NCI-H748 (cell line): ENCODE results near the gene NIPBL.
"Not testable (repeated sequence)": the region's sequence is repeated elsewhere in the genome, so short reads cannot be mapped to it uniquely, and the experiment has no call there.

Experiments used
- DNase-seq: peaks from one replicate; lab custom pipeline; 2025; ENCODE audit not compliant: unreplicated experiment; lab: John Stamatoyannopoulos, UW

Gene NIPBL

DNA sequence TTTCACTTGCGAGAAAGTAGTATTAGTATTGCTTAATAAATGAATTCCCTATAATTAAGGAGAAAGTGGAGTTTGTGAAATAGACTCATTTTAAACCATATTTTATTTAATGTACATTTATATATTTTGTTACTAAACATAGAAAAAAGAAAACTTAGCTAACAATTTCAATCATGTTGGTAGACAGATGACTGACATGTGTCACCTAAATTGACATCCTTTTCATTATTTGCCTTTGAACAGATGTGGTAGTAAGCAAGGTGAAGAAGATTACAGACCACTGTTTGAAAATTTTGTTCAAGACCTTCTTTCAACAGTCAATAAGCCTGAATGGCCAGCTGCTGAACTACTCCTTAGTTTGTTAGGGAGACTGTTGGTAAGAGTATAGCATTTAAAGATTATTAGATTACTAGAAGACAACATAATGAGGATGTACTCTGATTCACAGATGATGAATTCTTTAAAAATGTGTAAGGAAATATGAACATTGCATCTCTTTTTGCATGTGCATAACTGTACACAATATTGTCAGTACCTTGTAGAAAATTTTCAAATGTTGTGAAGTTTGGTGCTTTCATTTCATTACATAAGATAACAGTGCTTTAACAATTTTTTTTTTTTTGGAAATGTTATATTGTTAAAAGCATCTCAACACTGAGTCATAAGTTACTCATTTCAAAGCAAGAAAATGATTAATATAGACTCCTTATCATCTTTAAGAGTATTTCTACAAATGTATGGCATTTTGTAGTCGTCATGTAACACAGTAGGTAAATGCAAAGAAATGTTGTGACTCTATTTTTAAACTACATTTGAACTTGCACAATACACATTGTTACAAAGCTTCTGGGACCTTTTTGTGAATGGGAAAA lies 139.5 kb downstream of the NIPBL start:
- no peak for DNase-seq

GRCh38 chr5:37028910-37029309 lies 152.3 kb downstream of the NIPBL start:
- DNase-seq, result no peak

DNA sequence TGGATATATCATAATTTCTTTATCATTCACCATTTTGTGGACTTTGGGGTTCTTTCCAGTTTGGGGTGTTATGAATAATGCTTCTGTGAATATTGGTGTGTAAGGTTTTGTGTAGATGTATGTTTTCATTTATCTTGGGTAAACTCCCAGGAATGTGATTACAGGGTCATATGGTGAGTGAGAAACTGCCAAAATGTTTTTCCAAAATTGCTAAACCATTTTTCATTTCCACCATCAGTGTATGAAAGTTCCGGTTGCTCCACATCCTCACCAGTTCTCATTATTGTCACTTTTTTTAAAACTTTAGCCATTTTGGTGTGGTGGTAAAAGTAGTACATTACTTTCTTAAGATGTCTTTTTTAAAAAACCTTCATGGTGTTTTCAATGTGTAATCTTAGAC lies 152.9 kb downstream of the NIPBL start:
- no peak for DNase-seq

GRCh38 chr5:37034955-37035354 lies 158.4 kb downstream of the NIPBL start:
- DNase-seq, result no peak

GRCh38 chr5:37037840-37038239 lies 161.3 kb downstream of the NIPBL start:
- no peak for DNase-seq

- no peak for DNase-seq
These were observed 163.3 kb downstream of the NIPBL start for GRCh38 chr5:37039824-37040223.

DNA sequence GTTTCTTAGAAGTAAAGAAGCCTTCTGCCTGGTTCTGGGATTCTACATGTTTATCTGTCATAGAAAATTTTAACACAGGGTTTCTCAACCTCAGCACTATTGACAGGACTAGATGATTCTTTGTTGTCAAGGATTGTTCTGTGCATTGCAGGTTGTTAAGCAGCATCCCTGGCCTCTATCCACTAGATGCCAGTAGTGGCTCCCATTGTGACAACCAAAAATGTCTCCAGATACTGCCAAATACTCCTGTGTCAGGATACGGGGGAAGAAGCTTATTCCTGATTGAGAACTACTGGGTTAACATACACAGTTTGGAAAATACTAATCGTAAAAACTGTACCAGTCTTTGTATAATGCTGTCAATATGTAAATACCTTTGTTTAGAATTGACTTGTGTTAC lies 167.1 kb downstream of the NIPBL start:
- peak; percentile 46 for DNase-seq

- no peak for DNase-seq
These were observed 167.6 kb downstream of the NIPBL start for GRCh38 chr5:37044120-37044519.

- no peak for DNase-seq
These were observed 169.1 kb downstream of the NIPBL start for GRCh38 chr5:37045703-37046102.

DNA sequence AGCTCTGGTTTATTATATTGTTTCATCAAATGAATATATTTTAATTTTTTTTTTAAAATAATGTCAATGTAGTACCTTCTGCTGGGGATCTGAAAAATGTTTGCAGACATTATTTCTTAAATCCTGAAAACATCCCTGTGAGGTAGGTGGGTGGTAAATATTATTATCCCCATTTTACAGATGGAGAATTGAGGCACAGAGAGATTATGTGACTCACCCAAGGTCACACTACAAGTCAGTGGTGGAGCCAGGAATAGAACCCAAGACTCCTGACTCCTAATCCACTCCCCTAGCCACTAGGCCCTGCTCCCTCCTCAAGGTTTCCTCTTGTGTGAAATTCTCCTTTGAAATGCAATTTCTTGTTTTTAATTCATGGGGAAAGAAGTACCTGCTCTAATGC lies 171.4 kb downstream of the NIPBL start:
- no peak for DNase-seq

- no peak for DNase-seq
These were observed 177.8 kb downstream of the NIPBL start for GRCh38 chr5:37054391-37054790.

GRCh38 chr5:37055383-37055990 lies 178.9 kb downstream of the NIPBL start:
- DNase-seq, result no peak

DNA sequence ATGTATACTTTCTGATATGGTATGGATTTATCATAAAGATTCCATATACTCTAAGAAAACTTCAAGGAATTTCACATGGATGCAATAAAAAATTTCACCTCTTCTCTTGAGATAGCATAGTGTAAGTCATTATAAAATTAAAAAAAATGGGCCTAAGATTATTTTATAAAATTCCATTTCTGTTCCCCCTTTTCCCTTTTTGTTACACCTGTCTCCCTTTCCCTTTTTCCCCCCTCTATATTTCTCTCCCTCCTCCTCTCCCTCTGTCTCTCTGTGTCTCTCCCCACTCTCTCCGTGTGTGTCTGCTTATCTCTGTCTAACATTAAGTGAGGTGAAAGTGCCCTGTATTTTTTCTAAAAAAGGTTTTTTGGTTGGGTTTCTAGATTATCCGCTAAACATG lies 180.2 kb downstream of the NIPBL start:
- no peak for DNase-seq

DNA sequence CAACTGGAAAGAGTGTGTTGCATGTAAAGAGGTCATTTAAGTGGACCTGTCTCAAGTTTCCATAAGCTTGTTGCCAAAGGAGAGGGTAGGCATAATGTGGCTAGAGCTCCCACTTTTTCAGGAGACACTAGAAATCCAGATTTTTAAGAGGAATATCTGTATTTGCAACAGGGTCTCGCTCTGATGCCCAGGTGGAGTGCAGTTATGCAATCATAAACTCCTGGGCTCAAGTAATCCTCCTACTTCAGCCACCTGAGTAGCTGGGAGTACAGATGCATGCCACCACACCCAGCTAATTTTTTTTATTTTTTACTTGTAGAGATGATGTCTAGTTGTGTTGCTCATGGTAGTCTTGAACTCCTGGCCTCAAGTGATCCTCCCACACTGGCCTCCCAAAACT lies 183.5 kb downstream of the NIPBL start:
- DNase-seq, result no peak

GRCh38 chr5:37063739-37064138 lies 187.2 kb downstream of the NIPBL start:
- DNase-seq, result no peak

GRCh38 chr5:37064442-37064841 lies 187.9 kb downstream of the NIPBL start:
- DNase-seq, result no peak

GRCh38 chr5:37071487-37071886 lies 194.9 kb downstream of the NIPBL start:
- no peak for DNase-seq

DNA sequence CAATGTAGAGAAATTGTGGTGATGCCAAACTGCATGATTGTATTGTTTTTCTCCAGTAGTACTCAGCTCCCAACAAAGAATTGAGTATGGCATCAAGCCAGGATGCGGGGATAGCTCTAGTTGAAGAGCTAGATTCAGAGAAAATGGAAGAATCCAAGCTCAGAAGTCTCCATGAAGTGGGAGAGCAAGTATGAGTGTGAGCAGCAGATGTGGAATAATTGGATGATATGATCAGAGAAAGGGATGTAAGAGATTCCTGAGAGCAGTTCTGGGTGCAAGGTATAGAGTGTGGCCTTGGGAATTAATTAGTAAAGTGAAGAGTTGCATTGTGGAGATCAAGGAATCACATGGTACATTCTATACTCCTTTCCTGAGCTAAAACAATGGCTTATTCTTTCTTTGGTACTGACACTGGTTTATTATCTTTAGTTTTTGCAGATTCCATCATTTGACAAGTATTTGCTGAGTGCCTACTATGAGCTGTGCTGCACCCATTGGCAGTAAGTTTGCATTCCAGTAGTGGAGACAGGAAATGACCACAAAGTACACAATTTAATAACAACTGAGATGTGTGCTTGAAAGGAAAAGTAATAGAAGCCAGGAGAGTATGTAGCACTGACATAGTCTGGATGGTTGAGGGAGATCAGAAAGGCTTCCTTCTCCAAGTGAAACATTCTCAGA lies 195.5 kb downstream of the NIPBL start:
- peak; percentile 27 for DNase-seq

DNA sequence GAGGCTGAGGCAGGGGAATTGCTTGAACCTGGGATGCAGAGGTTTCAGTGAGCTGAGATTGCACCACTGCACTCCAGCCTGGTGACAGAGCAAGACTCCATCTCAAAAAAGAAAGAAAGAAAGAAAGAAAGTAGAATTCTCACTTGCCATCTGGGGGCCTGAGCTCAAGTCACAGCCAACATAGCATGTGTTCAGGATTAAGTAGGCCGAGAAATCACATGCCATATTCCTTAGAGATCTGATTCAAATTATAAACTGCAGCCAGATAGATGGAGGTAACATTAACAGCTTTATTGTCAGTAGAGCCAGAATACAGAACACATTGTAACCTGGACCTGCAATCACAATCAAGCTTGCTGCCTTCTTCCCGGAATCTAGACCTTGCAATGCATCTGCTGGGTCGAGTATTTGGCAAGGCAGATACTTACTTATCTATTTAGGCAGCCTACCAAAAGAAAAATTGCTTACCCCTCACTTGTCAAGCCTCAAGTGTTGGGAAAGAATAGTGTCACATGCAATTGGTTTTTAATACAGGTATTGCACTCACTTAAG lies 198.9 kb downstream of the NIPBL start:
- no peak for DNase-seq

- DNase-seq, result no peak
These were observed 200.6 kb downstream of the NIPBL start for GRCh38 chr5:37077146-37077545.

DNA sequence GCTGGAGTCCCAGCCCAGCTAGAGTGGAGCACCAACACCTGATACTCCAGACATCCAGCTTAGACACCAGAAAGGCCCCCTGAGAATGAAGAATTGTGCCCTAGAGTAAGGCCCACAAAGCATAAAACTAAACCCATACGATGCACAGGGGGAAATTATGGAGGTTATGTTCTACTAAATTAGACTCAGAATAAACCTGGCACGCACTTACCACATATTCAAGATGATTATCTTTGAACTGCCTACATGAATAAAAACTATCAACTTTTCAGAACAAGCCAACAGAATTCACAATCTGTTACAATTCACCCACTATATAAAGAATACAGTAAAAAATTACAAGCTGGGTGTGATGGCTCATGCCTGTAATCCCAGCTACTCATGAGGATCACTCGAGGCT lies 204.1 kb downstream of the NIPBL start:
- DNase-seq, result no peak

DNA sequence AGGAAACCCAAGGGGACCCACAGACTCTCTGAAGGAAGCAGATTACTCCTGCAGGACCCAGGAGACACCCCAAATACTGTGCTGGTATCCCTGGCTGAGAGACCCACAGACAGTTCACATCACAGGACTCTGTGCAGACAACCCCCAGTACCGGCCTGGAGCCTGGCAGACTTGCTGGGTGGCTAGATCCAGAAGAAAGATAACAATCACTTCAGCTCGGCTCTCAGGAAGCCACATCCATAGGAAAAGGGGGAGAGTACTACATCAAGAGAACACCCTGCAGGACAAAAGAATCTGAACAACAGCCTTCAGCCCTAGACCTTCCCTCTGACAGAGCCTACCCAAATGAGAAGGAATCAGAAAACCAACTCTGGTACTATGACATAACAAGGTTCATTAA lies 206.4 kb downstream of the NIPBL start:
- not testable (repeated sequence) for DNase-seq
